ENCODE results near the gene BMPER.

DNA sequence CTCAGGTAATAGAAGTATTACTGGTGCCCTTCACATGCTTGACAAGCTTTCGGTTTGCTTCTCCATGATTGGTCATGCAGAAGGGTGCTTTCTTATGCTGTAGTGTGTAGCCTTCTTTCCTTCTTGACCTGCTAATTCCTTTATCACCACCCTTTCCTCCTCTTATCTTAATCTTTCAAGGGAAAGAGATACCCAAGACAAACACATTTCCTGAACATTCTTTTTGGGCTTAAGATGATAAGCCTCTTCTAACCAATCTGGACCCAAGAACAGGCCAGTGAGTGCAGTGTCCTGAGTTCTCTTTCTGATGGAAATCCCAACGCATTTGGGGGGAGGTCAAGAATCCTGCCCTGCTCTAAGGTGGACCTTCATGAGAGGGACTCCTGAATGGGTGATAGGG, 33.8 kb downstream of the BMPER start:
- no peak for TF ChIP-seq CTCF (IDR thresholded peaks at IDR 0.05)
- TF ChIP-seq POLR2A (IDR thresholded peaks at IDR 0.05) = no peak

All from tibial nerve (tissue), 3 donors.